Testis (tissue), 2 donors: Measurements from ENCODE around the gene SMOC2.

Source experiments
- CTCF ChIP-seq, 3 experiments: fragments of 450-650 bp in 2 of 3; fragments of 200-600 bp in 1 of 3; sonication (generic) in 1 of 3; IDR thresholded peaks; one replicate each; pipeline ENCODE4 v1.5.1; 2016 to 2019; ENCODE audit warnings: antibody characterized with exemption in 3 of 3, mild to moderate bottlenecking in 2 of 3, moderate library complexity in 1 of 3
- POLR2A ChIP-seq: fragments of 450-650 bp; IDR thresholded peaks from one replicate; pipeline ENCODE4 v1.6.1; 2017; ENCODE audit warnings: antibody characterized with exemption, mild to moderate bottlenecking, moderate library complexity

GRCh38 chr6:168507730-168508129, 66.7 kb downstream of the SMOC2 start:
- TF ChIP-seq CTCF (IDR thresholded peaks at IDR 0.05) (no peak), POLR2A (no peak)
